GM12873 (cell line): ENCODE data around the gene INSYN2B.

Source experiments
- CTCF ChIP-seq: IDR thresholded peaks from 2 replicates; pipeline ENCODE4 v1.5.1; 2012; ENCODE audit warnings: low read depth, mild to moderate bottlenecking, moderate library complexity, low read length, control low read depth; ENCODE audit not compliant: insufficient read depth; ENCODE audit errors: missing control alignments

The INSYN2B gene

GRCh38 chr5:169956756-169957155 is 23.5 kb downstream of the INSYN2B start:
- TF ChIP-seq CTCF = no peak

GRCh38 chr5:169956126-169956525 is 24.2 kb downstream of the INSYN2B start:
- TF ChIP-seq CTCF = no peak

- no peak for TF ChIP-seq CTCF
These were observed 25.5 kb downstream of the INSYN2B start for GRCh38 chr5:169954786-169955185.

- no peak for TF ChIP-seq CTCF
These were observed 30.0 kb downstream of the INSYN2B start for GRCh38 chr5:169950333-169950732.

- TF ChIP-seq CTCF = no peak
These were observed 33.5 kb downstream of the INSYN2B start for GRCh38 chr5:169946743-169947295.

GRCh38 chr5:169945831-169946261 is 34.4 kb downstream of the INSYN2B start:
- TF ChIP-seq CTCF = no peak

GRCh38 chr5:169944922-169945680 is 35.2 kb downstream of the INSYN2B start:
- no peak for TF ChIP-seq CTCF
